ENCODE measurements around the gene FDX2. TPM values are rescaled to one million over a fixed set of nuclear protein-coding genes. Genes with fewer than 3 reads are reported as not detected.

The FDX2 gene
- total and polyA plus RNA-seq, 2 of the 13 experiments (the other 11 are each of a cell fraction or from before 2014, with no cell fraction given) = 21.0 to 24.7 TPM

- TF ChIP-seq CENPT (CRISPR knock-in tag; IDR thresholded peaks at IDR 0.05; ENCODE audit: low read depth) = no peak
- TF ChIP-seq ZNF224 (CRISPR knock-in tag; IDR thresholded peaks at IDR 0.05) = no peak
- no peak for TF ChIP-seq NR2F2 (IDR thresholded peaks at IDR 0.05; ENCODE audit: borderline replicate concordance, low read depth)
- no peak for TF ChIP-seq HNRNPK (IDR thresholded peaks at IDR 0.05; ENCODE audit: low read depth, low read length, poor library complexity, severe bottlenecking)
Measured at GRCh38 chr19:10268071-10268470, 47.7 kb downstream of the FDX2 start (continued).

GRCh38 chr19:10266706-10267105 is 49.1 kb downstream of the FDX2 start:
- no peak overlapping the region for H3K9ac ChIP-seq (ENCODE audit: insufficient read depth, low read depth, low read length)
- H3K4me1 ChIP-seq (ENCODE audit: insufficient read depth, low read length) = peaks cover 48% of the 10 kb centered on the region
- H4K20me1 ChIP-seq (ENCODE audit: insufficient read depth, low read length) = no peaks in the 10 kb centered on the region
- no peak overlapping the region for H2AFZ ChIP-seq (ENCODE audit: low read length)
- WGBS (ENCODE audit: low lambda C conversion rate) = 59% methylated on average over 7 of the region's 7 CpGs
- no TSS peak for BruUV-seq (replicated peaks)
- H3K4me2 ChIP-seq (ENCODE audit: low read depth, low read length) = no peak overlapping the region
- in situ Hi-C loops (cut with HindIII; ENCODE audit: extremely low pct_ligation_motif_present, low pct_unique_long_range_greater_than_20kb) (no loop called here), intact Hi-C loops (cut with micrococcal nuclease; ENCODE audit: unreplicated experiment) (no loop called here)
- no peak overlapping the region for H3K27ac ChIP-seq (ENCODE audit: extremely low read length, insufficient read depth, low read length)
- ChIA-PET CTCF (ENCODE audit: low intra/inter-chr PET ratio, low total read pairs) (no interaction called here), POLR2A (no interaction called here)
- no peak for ATAC-seq
- no peaks in the 10 kb centered on the region for H3K36me3 ChIP-seq (replicated peaks in 1 of 2; ENCODE audit: control insufficient read depth in 1 of 2, insufficient read depth in 2 of 2, low read length in 2 of 2)
- H3K27me3 ChIP-seq (ENCODE audit: control insufficient read depth in 1 of 2, insufficient read depth in 2 of 2, low read length in 2 of 2) = no peaks in the 10 kb centered on the region
- no peak overlapping the region for H3K4me3 ChIP-seq (replicated peaks in 1 of 3; ENCODE audit: insufficient read depth in 1 of 3, low read depth in 2 of 3, low read length in 3 of 3)
- no peaks in the 10 kb centered on the region for H3K9me3 ChIP-seq (ENCODE audit: low read length)
- H3K79me2 ChIP-seq (ENCODE audit: insufficient read depth, low read length) = peaks cover 13% of the 10 kb centered on the region
- DNase-seq (ENCODE audit: low spot score) = no peak
- FAIRE-seq = no peak
- TF ChIP-seq SKI (IDR thresholded peaks at IDR 0.05; ENCODE audit: partially characterized antibody) = no peak
- TF ChIP-seq ZNF530 (CRISPR knock-in tag; IDR thresholded peaks at IDR 0.05; ENCODE audit: low read depth) = no peak
- TF ChIP-seq ZNF580 (CRISPR knock-in tag; IDR thresholded peaks at IDR 0.05; ENCODE audit: borderline replicate concordance, low read depth) = no peak
- no peak for TF ChIP-seq PRDM10 (CRISPR knock-in tag; IDR thresholded peaks at IDR 0.05; ENCODE audit: low read depth)
- TF ChIP-seq IRF2 (CRISPR knock-in tag; IDR thresholded peaks at IDR 0.05) = no peak
- no peak for TF ChIP-seq SIN3A (IDR thresholded peaks at IDR 0.05; ENCODE audit: borderline replicate concordance, low read depth, low read length)
- TF ChIP-seq ZNF564 (CRISPR knock-in tag; IDR thresholded peaks at IDR 0.05) = no peak
- no peak for TF ChIP-seq ZMYM4 (CRISPR knock-in tag; IDR thresholded peaks at IDR 0.05)
- TF ChIP-seq ZBTB43 (CRISPR knock-in tag; conservative IDR thresholded peaks at IDR 0.05) = no peak
- no peak for TF ChIP-seq NFE2L1 (CRISPR knock-in tag; IDR thresholded peaks at IDR 0.05; ENCODE audit: borderline replicate concordance)
- no peak for TF ChIP-seq BRD4 (CRISPR knock-in tag; IDR thresholded peaks at IDR 0.05)
- no peak for TF ChIP-seq CCDC6 (CRISPR knock-in tag; IDR thresholded peaks at IDR 0.05)
